Fibroblast of mammary gland (primary cell): Measurements from ENCODE around the gene SALL1.
A peak's percentile ranks its signal among the peaks of the same experiment; 100 is the strongest.

Experiments
- DNase-seq: peaks from one replicate; pipeline ENCODE4 v3.0.0-alpha.2; 2010; ENCODE audit warnings: low read depth
- H3K4me3 ChIP-seq: 2 replicates; pipeline ENCODE4 v1.5.1; 2011; ENCODE audit warnings: low read depth, mild to moderate bottlenecking, low read length, moderate library complexity; ENCODE audit not compliant: control insufficient read depth
- TF ChIP-seq, protein P1 (sequence below): conservative IDR thresholded peaks from 2 replicates; pipeline ENCODE4 v1.5.1; 2011; ENCODE audit warnings: low read depth, low read length, inconsistent platforms; ENCODE audit not compliant: control insufficient read depth, insufficient read depth

Gene SALL1

DNA sequence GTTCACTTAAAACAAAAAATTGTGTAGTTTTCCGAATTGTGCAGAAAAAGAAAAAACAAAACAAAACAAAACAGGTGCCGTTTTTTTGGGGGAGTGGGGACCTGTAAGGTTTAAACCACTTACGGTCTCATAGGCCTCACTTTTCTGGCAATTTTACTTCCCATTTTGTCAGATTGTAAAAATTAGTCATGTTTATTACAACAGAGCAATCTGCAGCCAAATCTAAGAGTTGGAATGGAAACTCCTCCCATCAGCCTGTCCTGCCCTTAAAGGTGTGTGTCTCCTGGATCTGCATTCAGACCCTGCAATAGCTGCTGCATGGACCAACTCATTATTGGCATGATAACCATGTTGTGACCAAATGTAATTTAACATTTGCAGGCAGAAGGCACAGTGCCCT, 8.2 kb upstream of the SALL1 start:
- H3K4me3 ChIP-seq = no peak overlapping the region
- DNase-seq = peak; percentile 29
- TF ChIP-seq, protein P1, sequence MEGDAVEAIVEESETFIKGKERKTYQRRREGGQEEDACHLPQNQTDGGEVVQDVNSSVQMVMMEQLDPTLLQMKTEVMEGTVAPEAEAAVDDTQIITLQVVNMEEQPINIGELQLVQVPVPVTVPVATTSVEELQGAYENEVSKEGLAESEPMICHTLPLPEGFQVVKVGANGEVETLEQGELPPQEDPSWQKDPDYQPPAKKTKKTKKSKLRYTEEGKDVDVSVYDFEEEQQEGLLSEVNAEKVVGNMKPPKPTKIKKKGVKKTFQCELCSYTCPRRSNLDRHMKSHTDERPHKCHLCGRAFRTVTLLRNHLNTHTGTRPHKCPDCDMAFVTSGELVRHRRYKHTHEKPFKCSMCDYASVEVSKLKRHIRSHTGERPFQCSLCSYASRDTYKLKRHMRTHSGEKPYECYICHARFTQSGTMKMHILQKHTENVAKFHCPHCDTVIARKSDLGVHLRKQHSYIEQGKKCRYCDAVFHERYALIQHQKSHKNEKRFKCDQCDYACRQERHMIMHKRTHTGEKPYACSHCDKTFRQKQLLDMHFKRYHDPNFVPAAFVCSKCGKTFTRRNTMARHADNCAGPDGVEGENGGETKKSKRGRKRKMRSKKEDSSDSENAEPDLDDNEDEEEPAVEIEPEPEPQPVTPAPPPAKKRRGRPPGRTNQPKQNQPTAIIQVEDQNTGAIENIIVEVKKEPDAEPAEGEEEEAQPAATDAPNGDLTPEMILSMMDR = no peak

DNA sequence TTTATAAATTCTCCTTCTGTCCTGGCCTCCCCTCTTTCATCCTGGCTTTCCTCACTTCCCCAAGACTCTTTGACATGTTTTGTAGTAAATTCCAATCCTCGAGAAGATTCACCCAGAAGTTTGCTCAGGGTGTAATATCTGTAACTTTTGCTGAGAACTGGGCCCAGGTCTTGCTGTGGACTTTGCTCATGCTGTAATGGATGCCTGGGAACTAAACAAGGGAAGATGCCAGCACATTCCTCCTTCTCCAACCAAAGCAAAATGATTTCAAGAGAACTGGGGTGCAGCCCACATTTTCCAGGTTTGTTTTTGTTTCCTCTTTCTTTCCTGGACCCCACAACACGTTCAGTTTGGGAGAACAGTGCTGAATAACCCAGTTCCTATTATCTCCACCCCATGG, 6.6 kb upstream of the SALL1 start:
- TF ChIP-seq, protein P1 = no peak
- DNase-seq = no peak
- H3K4me3 ChIP-seq = no peak overlapping the region

DNA sequence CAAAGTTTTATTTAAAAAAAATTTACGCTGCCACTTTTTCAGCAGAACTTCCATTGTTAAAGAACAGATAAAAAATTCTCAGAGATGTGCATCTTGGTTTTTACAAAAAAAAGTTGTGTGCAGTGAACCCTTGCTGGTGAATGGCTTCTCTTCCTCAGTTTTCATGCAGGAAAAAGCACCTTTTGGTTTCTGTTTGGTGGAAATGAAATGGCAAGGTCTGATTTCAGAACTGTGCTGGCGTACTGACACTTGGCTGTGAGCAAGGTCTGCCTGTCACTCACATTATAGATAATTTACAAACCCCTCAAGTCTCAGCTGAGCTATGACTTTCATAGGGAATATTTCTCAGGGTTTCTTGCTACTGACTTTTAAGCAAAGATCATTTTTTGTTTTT, 5.7 kb upstream of the SALL1 start:
- TF ChIP-seq, protein P1 = no peak
- no peak for DNase-seq
- H3K4me3 ChIP-seq = no peak overlapping the region

DNA sequence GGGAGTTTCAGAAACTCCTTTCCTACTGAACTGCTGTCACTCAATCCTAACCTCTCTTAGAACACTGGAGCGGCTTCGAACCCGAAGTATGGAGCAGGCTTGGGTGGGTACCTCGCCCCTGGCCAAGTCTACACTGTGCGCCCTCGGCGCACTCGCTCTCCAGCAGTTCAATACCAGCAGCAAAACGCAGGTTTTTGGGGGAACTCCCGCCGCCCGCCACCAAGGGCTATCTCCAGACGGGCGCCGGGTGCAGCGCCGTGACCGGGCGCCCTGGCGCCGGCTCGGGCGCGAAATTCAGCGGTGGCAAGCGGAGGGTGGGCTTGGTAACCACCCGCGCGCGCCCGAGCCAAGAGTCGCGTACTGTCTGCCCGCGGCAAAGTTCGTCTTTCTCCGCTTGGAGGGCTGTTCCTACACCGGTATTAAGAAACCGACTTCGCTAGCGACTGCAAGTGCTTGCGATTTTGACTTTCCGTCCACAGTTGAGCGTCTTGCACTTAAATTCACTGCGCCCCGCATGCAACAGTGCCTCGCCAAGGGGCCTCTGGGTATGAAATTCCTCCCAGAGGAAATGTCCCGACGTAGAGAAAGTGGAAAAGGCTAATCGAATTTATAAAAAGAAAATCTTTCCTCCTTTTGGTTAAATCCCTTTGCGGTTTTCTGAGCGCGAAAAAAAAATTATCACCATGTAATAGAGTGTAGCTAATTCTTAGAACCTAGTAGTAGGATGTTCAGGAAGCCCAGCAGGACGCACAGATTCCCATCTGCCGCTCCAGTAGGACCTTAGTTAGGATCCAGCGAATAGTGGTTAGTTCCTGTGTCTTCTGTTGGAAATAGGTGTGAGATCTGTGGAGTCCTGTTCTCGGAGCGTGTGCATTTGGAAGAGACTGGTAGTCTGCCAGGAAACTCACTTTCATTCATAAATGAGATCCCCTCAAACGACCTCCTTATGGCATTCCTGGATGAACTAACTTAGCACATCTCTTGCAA, 5.0 kb upstream of the SALL1 start:
- peak; percentile 41 for DNase-seq
- TF ChIP-seq, protein P1 = no peak
- H3K4me3 ChIP-seq = peak overlapping the region; percentile 33

DNA sequence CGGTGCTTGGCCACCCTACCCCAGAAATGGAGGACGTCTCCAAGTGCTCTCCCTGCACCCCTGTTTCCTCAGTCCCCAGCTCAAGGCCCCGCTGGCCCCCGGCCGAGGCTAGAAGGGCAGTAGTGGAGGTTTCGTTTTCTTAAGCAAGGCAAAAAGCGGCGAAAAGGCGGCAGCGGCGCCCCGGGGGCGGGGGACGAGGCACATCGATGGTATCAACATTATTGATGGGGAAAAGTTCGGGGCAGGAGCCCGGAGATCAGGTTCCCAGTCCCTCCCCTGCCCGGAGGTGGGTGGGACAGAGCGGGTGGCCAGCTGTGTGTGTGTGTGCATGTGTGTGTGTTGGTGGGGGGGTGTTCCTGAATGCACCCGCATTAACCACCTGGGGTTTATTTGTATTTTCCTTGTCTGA, 4.1 kb upstream of the SALL1 start:
- H3K4me3 ChIP-seq = peak overlapping the region; percentile 4
- TF ChIP-seq, protein P1 = no peak
- no peak for DNase-seq

DNA sequence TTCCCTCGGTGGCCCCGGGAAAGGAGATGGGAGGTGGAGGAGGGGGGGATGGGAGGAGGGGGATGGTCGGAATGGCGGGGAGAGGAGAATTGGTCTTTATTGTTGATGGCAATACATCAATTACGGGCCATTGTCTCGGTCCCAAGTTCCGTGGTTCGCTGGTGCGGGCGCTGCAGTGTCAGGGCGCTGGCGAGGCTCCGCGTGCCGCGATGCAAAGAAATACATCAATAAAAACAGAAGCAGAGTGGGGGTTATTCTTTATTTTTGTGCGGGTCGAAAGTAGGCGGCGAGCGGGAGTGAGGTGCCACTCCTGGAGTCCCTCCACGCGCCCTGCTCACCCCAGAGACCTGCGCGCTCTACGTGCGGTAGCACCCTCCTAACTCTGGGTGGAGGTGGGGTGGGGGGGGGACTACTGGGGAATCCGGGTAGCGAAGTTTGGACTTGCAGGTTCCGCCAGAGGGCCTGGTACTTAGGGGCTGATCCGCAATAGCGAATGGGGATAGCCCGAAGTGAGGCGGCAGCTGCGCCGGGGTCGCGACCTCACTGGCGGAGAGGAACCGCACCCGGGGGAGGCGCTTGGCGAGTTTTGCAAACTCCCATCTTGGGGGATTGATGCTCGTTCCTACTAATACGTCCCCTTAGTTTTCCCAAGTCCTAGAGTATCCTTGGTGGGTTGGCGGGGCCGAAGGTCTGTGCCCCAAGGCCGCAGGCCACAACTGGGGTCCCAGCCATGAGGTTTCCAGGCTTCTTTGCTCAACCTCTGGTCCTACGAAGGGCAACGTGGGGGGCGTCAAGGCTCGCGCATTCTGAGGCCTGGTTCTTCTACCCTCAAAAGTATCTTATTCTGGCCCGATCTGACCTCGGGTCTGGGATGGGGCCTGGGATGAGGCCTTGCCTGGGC, 3.5 kb upstream of the SALL1 start:
- H3K4me3 ChIP-seq = no peak overlapping the region
- TF ChIP-seq, protein P1 = no peak

More for the DNA sequence above, 3.5 kb upstream of the SALL1 start:
- no peak for DNase-seq
